ENCODE results near the gene CHSY3.
A peak's percentile ranks its signal among the peaks of the same experiment; 100 is the strongest.

CHSY3 gene

GRCh38 chr5:130090569-130091270 is 186.5 kb downstream of the CHSY3 start:
- no peak for DNase-seq (ENCODE audit: low read depth in 1 of 2, low spot score in 1 of 2)

GRCh38 chr5:130092991-130093390 is 188.7 kb downstream of the CHSY3 start:
- no peak for DNase-seq (ENCODE audit: low read depth in 1 of 2, low spot score in 1 of 2)

- DNase-seq (ENCODE audit: low read depth in 1 of 2, low spot score in 1 of 2) = no peak
Measured at GRCh38 chr5:130096483-130096882, 192.2 kb downstream of the CHSY3 start.

- no peak for DNase-seq (ENCODE audit: low read depth in 1 of 2, low spot score in 1 of 2)
Measured at GRCh38 chr5:130099008-130099407, 194.7 kb downstream of the CHSY3 start.

GRCh38 chr5:130102375-130102774 is 198.1 kb downstream of the CHSY3 start:
- DNase-seq (ENCODE audit: low read depth in 1 of 2, low spot score in 1 of 2) = no peak

GRCh38 chr5:130102960-130103359 is 198.7 kb downstream of the CHSY3 start:
- no peak for DNase-seq (ENCODE audit: low read depth in 1 of 2, low spot score in 1 of 2)

GRCh38 chr5:130104895-130105688 is 200.8 kb downstream of the CHSY3 start:
- DNase-seq (ENCODE audit: low read depth in 1 of 2, low spot score in 1 of 2) = no peak

GRCh38 chr5:130106480-130106879 is 202.2 kb downstream of the CHSY3 start:
- DNase-seq (ENCODE audit: low read depth in 1 of 2, low spot score in 1 of 2) = no peak

- no peak for DNase-seq (ENCODE audit: low read depth in 1 of 2, low spot score in 1 of 2)
Measured at GRCh38 chr5:130109152-130109551, 204.9 kb downstream of the CHSY3 start.

- no peak for DNase-seq (ENCODE audit: low read depth in 1 of 2, low spot score in 1 of 2)
Measured at GRCh38 chr5:130110328-130110727, 206.1 kb downstream of the CHSY3 start.

GRCh38 chr5:130111746-130112145 is 207.5 kb downstream of the CHSY3 start:
- DNase-seq (ENCODE audit: low read depth in 1 of 2, low spot score in 1 of 2) = no peak

GRCh38 chr5:130112246-130112645 is 208.0 kb downstream of the CHSY3 start:
- DNase-seq (ENCODE audit: low read depth in 1 of 2, low spot score in 1 of 2) = no peak

- no peak for DNase-seq (ENCODE audit: low read depth in 1 of 2, low spot score in 1 of 2)
Measured at GRCh38 chr5:130115686-130116085, 211.4 kb downstream of the CHSY3 start.

GRCh38 chr5:130116462-130116861 is 212.2 kb downstream of the CHSY3 start:
- DNase-seq (ENCODE audit: low read depth in 1 of 2, low spot score in 1 of 2) = no peak

- DNase-seq (ENCODE audit: low read depth in 1 of 2, low spot score in 1 of 2) = no peak
Measured at GRCh38 chr5:130116972-130117371, 212.7 kb downstream of the CHSY3 start.

GRCh38 chr5:130126746-130127145 is 222.5 kb downstream of the CHSY3 start:
- DNase-seq (ENCODE audit: low read depth in 1 of 2, low spot score in 1 of 2) = no peak

- no peak for DNase-seq (ENCODE audit: low read depth in 1 of 2, low spot score in 1 of 2)
Measured at GRCh38 chr5:130135506-130135905, 231.2 kb downstream of the CHSY3 start.

- DNase-seq (ENCODE audit: low read depth in 1 of 2, low spot score in 1 of 2) = no peak
Measured at GRCh38 chr5:130136300-130136699, 232.0 kb downstream of the CHSY3 start.

- DNase-seq (ENCODE audit: low read depth in 1 of 2, low spot score in 1 of 2) = no peak
Measured at GRCh38 chr5:130137681-130138080, 233.4 kb downstream of the CHSY3 start.

GRCh38 chr5:130138406-130139045 is 234.3 kb downstream of the CHSY3 start:
- DNase-seq (ENCODE audit: low read depth in 1 of 2, low spot score in 1 of 2) = no peak

GRCh38 chr5:130141659-130142320 is 237.5 kb downstream of the CHSY3 start:
- peak in 1 of 2 donors; percentile 1 for DNase-seq (ENCODE audit: low read depth in 1 of 2, low spot score in 1 of 2)

- no peak for DNase-seq (ENCODE audit: low read depth in 1 of 2, low spot score in 1 of 2)
Measured at GRCh38 chr5:130151239-130151638, 247.0 kb downstream of the CHSY3 start.
